ENCODE results near the gene SERPINB8.

DNA sequence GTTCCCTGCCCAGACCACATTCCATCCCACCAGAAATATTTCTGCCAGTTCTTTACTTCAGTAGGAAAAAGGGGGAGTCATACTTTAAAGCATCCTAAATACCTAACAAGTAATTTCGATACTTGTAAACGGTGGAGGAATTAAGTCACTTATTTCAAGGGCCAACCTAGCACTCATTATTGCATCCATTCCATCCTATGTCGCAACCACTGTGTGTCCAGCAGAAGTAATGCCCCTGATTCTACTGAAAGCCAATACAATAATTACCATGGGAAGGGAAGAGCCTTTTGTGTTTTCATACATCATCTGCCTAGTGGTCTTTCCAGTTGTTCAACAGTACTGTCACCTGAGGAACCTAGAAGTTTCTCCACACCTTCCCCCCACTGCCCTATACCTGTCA is 12.5 kb downstream of the SERPINB8 start:
- TF ChIP-seq, protein P1, sequence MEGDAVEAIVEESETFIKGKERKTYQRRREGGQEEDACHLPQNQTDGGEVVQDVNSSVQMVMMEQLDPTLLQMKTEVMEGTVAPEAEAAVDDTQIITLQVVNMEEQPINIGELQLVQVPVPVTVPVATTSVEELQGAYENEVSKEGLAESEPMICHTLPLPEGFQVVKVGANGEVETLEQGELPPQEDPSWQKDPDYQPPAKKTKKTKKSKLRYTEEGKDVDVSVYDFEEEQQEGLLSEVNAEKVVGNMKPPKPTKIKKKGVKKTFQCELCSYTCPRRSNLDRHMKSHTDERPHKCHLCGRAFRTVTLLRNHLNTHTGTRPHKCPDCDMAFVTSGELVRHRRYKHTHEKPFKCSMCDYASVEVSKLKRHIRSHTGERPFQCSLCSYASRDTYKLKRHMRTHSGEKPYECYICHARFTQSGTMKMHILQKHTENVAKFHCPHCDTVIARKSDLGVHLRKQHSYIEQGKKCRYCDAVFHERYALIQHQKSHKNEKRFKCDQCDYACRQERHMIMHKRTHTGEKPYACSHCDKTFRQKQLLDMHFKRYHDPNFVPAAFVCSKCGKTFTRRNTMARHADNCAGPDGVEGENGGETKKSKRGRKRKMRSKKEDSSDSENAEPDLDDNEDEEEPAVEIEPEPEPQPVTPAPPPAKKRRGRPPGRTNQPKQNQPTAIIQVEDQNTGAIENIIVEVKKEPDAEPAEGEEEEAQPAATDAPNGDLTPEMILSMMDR (IDR thresholded peaks at IDR 0.05): no peak
- TF ChIP-seq EP300 (IDR thresholded peaks at IDR 0.05): no peak
